B cell (primary cell): Measurements from ENCODE around the gene ERRFI1.

Experiments used
- EZH2 ChIP-seq: IDR thresholded peaks from 2 replicates; pipeline ENCODE4 v1.6.1; 2012; ENCODE audit warnings: borderline replicate concordance, low read depth, mild to moderate bottlenecking, moderate library complexity, low read length; ENCODE audit not compliant: insufficient read depth, poor library complexity, severe bottlenecking
- TF ChIP-seq, protein P1 (sequence below): fragments of 200-600 bp; IDR thresholded peaks from one replicate; pipeline ENCODE4 v1.8.0; 2022; ENCODE audit warnings: antibody characterized with exemption, mild to moderate bottlenecking

DNA sequence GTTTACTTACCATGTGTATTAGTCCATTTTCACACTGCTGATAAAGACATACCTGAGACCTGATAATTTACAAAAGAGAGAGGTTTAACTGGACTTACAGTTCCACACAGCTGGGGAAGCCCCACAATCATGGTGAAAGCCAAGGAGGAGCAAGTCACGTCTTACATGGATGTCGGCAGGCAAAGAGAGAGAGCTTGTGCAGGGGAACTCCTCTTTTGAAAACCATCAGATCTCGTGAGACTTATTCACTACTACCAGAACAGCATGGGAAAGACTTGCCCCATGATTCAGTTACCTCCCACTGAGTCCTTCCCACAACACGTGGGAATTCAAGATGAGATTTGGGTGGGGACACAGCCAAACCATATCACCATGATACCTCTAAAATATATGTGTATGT, 39.3 kb upstream of the ERRFI1 start:
- TF ChIP-seq, protein P1, sequence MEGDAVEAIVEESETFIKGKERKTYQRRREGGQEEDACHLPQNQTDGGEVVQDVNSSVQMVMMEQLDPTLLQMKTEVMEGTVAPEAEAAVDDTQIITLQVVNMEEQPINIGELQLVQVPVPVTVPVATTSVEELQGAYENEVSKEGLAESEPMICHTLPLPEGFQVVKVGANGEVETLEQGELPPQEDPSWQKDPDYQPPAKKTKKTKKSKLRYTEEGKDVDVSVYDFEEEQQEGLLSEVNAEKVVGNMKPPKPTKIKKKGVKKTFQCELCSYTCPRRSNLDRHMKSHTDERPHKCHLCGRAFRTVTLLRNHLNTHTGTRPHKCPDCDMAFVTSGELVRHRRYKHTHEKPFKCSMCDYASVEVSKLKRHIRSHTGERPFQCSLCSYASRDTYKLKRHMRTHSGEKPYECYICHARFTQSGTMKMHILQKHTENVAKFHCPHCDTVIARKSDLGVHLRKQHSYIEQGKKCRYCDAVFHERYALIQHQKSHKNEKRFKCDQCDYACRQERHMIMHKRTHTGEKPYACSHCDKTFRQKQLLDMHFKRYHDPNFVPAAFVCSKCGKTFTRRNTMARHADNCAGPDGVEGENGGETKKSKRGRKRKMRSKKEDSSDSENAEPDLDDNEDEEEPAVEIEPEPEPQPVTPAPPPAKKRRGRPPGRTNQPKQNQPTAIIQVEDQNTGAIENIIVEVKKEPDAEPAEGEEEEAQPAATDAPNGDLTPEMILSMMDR, result no peak
- no peak for TF ChIP-seq EZH2
